Liver (tissue), 3 donors: ENCODE data around the gene TLCD5.

ENCODE experiments used
- HNF4G ChIP-seq: IDR thresholded peaks from 2 replicates; pipeline ENCODE4 v1.6.1; 2016; ENCODE audit warnings: antibody characterized with exemption
- REST ChIP-seq: IDR thresholded peaks from 2 replicates; pipeline ENCODE4 v1.6.1; 2016; ENCODE audit warnings: antibody characterized with exemption, mild to moderate bottlenecking
- TAF1 ChIP-seq: conservative IDR thresholded peaks from 2 replicates; pipeline ENCODE4 v1.6.1; 2016; ENCODE audit warnings: antibody characterized with exemption, mild to moderate bottlenecking
- TF ChIP-seq, protein P1 (sequence below): fragments of 150-350 bp; IDR thresholded peaks from 2 replicates; pipeline ENCODE4 v1.5.1; 2017; ENCODE audit warnings: improper control_type of control experiment, low read depth, low read length; ENCODE audit not compliant: missing input control
- donor health status: healthy.
- donor health status: healthy.

DNA sequence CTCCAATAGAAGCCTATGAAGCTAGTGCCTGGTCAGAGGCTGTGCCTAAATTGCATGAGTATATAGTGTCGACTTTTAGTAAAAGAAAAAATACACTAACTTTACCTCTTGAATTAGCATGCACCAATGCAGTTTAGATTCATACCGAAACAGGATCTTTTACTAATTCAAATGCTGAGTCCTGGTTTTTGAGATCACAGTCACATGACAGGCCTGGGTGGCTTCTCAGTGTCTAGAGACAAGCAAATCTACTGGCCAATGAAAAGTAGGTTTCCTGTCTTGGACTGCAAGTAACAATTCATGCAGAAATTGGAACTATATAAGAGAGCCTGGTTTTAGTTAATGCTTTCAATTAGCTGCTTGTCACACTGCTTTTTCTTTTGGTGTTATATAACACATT, 18.3 kb downstream of the TLCD5 start:
- TF ChIP-seq, protein P1, sequence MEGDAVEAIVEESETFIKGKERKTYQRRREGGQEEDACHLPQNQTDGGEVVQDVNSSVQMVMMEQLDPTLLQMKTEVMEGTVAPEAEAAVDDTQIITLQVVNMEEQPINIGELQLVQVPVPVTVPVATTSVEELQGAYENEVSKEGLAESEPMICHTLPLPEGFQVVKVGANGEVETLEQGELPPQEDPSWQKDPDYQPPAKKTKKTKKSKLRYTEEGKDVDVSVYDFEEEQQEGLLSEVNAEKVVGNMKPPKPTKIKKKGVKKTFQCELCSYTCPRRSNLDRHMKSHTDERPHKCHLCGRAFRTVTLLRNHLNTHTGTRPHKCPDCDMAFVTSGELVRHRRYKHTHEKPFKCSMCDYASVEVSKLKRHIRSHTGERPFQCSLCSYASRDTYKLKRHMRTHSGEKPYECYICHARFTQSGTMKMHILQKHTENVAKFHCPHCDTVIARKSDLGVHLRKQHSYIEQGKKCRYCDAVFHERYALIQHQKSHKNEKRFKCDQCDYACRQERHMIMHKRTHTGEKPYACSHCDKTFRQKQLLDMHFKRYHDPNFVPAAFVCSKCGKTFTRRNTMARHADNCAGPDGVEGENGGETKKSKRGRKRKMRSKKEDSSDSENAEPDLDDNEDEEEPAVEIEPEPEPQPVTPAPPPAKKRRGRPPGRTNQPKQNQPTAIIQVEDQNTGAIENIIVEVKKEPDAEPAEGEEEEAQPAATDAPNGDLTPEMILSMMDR, result no peak
- TF ChIP-seq TAF1 (no peak), REST (no peak), HNF4G (no peak)
